Astrocyte (in vitro differentiated cells and primary cell): ENCODE results near the gene TESK2.
"Not testable (repeated sequence)": the region's sequence is repeated elsewhere in the genome, so short reads cannot be mapped to it uniquely, and the experiment has no call there.

Experiments used
- CTCF ChIP-seq: IDR thresholded peaks from 2 replicates; pipeline ENCODE4 v1.5.1; 2011; ENCODE audit warnings: low read depth, mild to moderate bottlenecking, inconsistent platforms, low read length, moderate library complexity; ENCODE audit not compliant: insufficient read depth
- EZH2 ChIP-seq: IDR thresholded peaks from 2 replicates; pipeline ENCODE4 v1.6.1; 2012; ENCODE audit warnings: mild to moderate bottlenecking, low read length, inconsistent platforms; ENCODE audit not compliant: insufficient read depth

DNA sequence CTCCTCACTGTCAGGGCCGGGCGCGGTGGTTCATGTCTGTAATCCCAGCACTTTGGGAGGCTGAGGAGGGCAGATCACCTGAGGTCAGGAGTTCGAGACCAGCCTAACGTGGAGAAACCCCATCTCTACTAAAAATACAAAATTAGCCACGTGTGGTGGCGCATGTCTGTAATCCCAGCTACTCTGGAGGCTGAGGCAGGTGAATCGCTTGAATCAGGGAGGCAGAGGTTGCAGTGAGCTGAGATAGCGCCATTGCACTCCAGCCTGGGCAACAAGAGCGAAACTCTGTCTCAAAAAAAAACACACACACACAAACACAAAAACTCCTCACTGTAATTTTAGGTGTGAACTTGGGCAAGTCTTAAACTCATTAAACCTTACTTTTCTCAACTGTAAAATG lies 33.0 kb upstream of the TESK2 start:
- TF ChIP-seq CTCF, EZH2: not testable (repeated sequence)
